GM18502 (cell line): ENCODE results near the gene GFPT1.
"Not testable (repeated sequence)": the region's sequence is repeated elsewhere in the genome, so short reads cannot be mapped to it uniquely, and the experiment has no call there.

Experiments used
- ATAC-seq: cut with Tn5 transposase; IDR thresholded peaks from one replicate; pipeline ENCODE4 v1.9.1; 2021; ENCODE audit warnings: mild to moderate bottlenecking; ENCODE audit not compliant: unreplicated experiment, poor library complexity

The GFPT1 gene

GRCh38 chr2:69386789-69387734 lies at the start of gene GFPT1:
Gene GFPT1 (minus strand): TSS chr2:69387227. CDS start chr2:69387071, 156 bp downstream.
- peak; percentile 90 for ATAC-seq

GRCh38 chr2:69436596-69436937 lies 49.5 kb upstream of the GFPT1 start:
- ATAC-seq: peak; percentile 10

- ATAC-seq: no peak
These were observed 47.7 kb upstream of the GFPT1 start for GRCh38 chr2:69434753-69435152.

GRCh38 chr2:69429491-69430183 lies 42.6 kb upstream of the GFPT1 start:
- no peak for ATAC-seq

GRCh38 chr2:69428981-69429380 lies 42.0 kb upstream of the GFPT1 start:
- ATAC-seq: no peak

GRCh38 chr2:69424419-69424818 lies 37.4 kb upstream of the GFPT1 start:
- ATAC-seq: no peak

- ATAC-seq: no peak
These were observed 35.2 kb upstream of the GFPT1 start for GRCh38 chr2:69422198-69422597.

- ATAC-seq: not testable (repeated sequence)
These were observed 32.1 kb upstream of the GFPT1 start for GRCh38 chr2:69419111-69419510.

- ATAC-seq: no peak
These were observed 29.1 kb upstream of the GFPT1 start for GRCh38 chr2:69416147-69416546.

- ATAC-seq: no peak
These were observed 24.1 kb upstream of the GFPT1 start for GRCh38 chr2:69411120-69411519.

GRCh38 chr2:69405306-69405705 lies 18.3 kb upstream of the GFPT1 start:
- ATAC-seq: no peak

GRCh38 chr2:69400121-69400520 lies 13.1 kb upstream of the GFPT1 start:
- no peak for ATAC-seq

GRCh38 chr2:69397234-69397633 lies 10.2 kb upstream of the GFPT1 start:
- ATAC-seq: no peak

GRCh38 chr2:69395866-69396265 lies 8.8 kb upstream of the GFPT1 start:
- no peak for ATAC-seq

GRCh38 chr2:69393963-69394362 lies 6.9 kb upstream of the GFPT1 start:
- no peak for ATAC-seq

GRCh38 chr2:69390471-69390870 lies 3.4 kb upstream of the GFPT1 start:
- ATAC-seq: no peak

- ATAC-seq: no peak
These were observed 3.0 kb upstream of the GFPT1 start for GRCh38 chr2:69390001-69390400.

GRCh38 chr2:69389271-69389670 lies 2.2 kb upstream of the GFPT1 start:
- no peak for ATAC-seq

GRCh38 chr2:69387770-69388481 lies 899 bp upstream of the GFPT1 start:
- ATAC-seq: no peak

GRCh38 chr2:69386360-69386759 lies 667 bp downstream of the GFPT1 start:
- ATAC-seq: peak; percentile 2
